ENCODE results near the gene TAP1. TPM values are rescaled to one million over a fixed set of nuclear protein-coding genes. Genes with fewer than 3 reads are reported as not detected.

The TAP1 gene
- total RNA-seq, 1 experiment from 2014 or later = 74.7 TPM

GRCh38 chr6:32796848-32797776 lies 56.4 kb downstream of the TAP1 start:
- in situ Hi-C loops (cut with HindIII; ENCODE audit: low pct_unique_long_range_greater_than_20kb, low sequenced_read_pairs) = no loop called here
- H3K36me3 ChIP-seq (ENCODE audit: control insufficient read depth, insufficient read depth, low read length) = no peaks in the 10 kb centered on the region
- H3K27me3 ChIP-seq (ENCODE audit: control insufficient read depth, insufficient read depth, low read length) = peaks cover 37% of the 10 kb centered on the region
- DNase-seq (ENCODE audit: low read depth, low spot score) (peak; percentile 46), ATAC-seq (peak; percentile 91)
- ChIA-PET CTCF (interaction anchor here (0.8 to 1.2 kb wide), 2 partner anchors 11 to 97 kb away, joined by 3 to 5 read pairs; no protein-coding TSS in a partner anchor), POLR2A (no interaction called here)
- no TSS peak for BruUV-seq (replicated peaks)
- peak overlapping the region; percentile 21 to 25 for H3K4me3 ChIP-seq (ENCODE audit: low read depth in 2 of 2, low read length in 2 of 2)
- H3K4me1 ChIP-seq (ENCODE audit: control insufficient read depth, insufficient read depth, low read length) = peaks cover 3% of the 10 kb centered on the region
- TF ChIP-seq CTCF (IDR thresholded peaks at IDR 0.05) (peak; percentile 88), SIN3A (IDR thresholded peaks at IDR 0.05; ENCODE audit: borderline replicate concordance, insufficient read depth, low read depth, low read length) (no peak)
- no peak overlapping the region for H3K27ac ChIP-seq (ENCODE audit: low read length)
- no peaks in the 10 kb centered on the region for H3K9me3 ChIP-seq (ENCODE audit: control insufficient read depth, insufficient read depth, low read depth, low read length)
- intact Hi-C loops (cut with micrococcal nuclease; ENCODE audit: unreplicated experiment) = loop anchor here (5.0 kb wide), 2 partner anchors 365 to 380 kb away; no protein-coding TSS in a partner anchor

Other genes starting within 250 kb of the TAP1 start
- gene HLA-DQA1, start 216.3 kb downstream of the TAP1 start, total RNA-seq (2021; ENCODE audit: unreplicated experiment) = 0.39 TPM
- gene HLA-DQB1, start 187.0 kb downstream of the TAP1 start, total RNA-seq (2021; ENCODE audit: unreplicated experiment) = 0.51 TPM
- gene HLA-DQA2, start 112.3 kb downstream of the TAP1 start, total RNA-seq (2021; ENCODE audit: unreplicated experiment) = not detected
- not detected for gene HLA-DQB2, start 90.2 kb downstream of the TAP1 start, total RNA-seq (2021; ENCODE audit: unreplicated experiment)
- gene HLA-DOB, start 36.7 kb downstream of the TAP1 start, total RNA-seq (2021; ENCODE audit: unreplicated experiment) = 0.39 TPM
- gene TAP2, start 15.0 kb downstream of the TAP1 start, total RNA-seq (2021; ENCODE audit: unreplicated experiment) = 93.6 TPM
- gene PSMB8, start 9.7 kb downstream of the TAP1 start, total RNA-seq (2021; ENCODE audit: unreplicated experiment) = 43.8 TPM
- 41.5 TPM for gene PSMB9, start 488 bp upstream of the TAP1 start, total RNA-seq (2021; ENCODE audit: unreplicated experiment)
- 0.44 TPM for gene HLA-DMB, start 87.3 kb upstream of the TAP1 start, total RNA-seq (2021; ENCODE audit: unreplicated experiment)
- gene HLA-DMA, start 99.4 kb upstream of the TAP1 start, total RNA-seq (2021; ENCODE audit: unreplicated experiment) = 2.8 TPM
- 209 TPM for gene BRD2, start 114.9 kb upstream of the TAP1 start, total RNA-seq (2021; ENCODE audit: unreplicated experiment)
- 0.08 TPM for gene HLA-DOA, start 155.9 kb upstream of the TAP1 start, total RNA-seq (2021; ENCODE audit: unreplicated experiment)
- 0.69 TPM for gene HLA-DPA1, start 219.9 kb upstream of the TAP1 start, total RNA-seq (2021; ENCODE audit: unreplicated experiment)
- 0.64 TPM for gene HLA-DPB1, start 222.3 kb upstream of the TAP1 start, total RNA-seq (2021; ENCODE audit: unreplicated experiment)

All from Panc1 (cell line).